Peyer's patch (tissue), 4 donors: ENCODE data around the gene MOB3A. TPM values are rescaled to one million over a fixed set of nuclear protein-coding genes. Genes with fewer than 3 reads are reported as not detected.

ENCODE experiments used
- DNase-seq, 3 donors: peaks; one replicate each; pipeline ENCODE4 v3.0.0-alpha.2; 2017 to 2019
- H3K27ac ChIP-seq, 4 donors: fragments of 200-600 bp; sonication (generic); one replicate each; pipeline ENCODE4 v1.5.1; 2016 to 2019
- H3K27me3 ChIP-seq, 2 donors: fragments of 200-600 bp; sonication (generic); one replicate each; pipeline ENCODE4 v1.5.1; 2019
- H3K36me3 ChIP-seq, 3 donors: fragments of 200-600 bp; sonication (generic); one replicate each; pipeline ENCODE4 v1.5.1; 2016 to 2019
- H3K4me1 ChIP-seq, 4 donors: fragments of 200-600 bp; sonication (generic); one replicate each; pipeline ENCODE4 v1.5.1; 2016 to 2019
- H3K4me3 ChIP-seq, 4 donors: fragments of 200-600 bp; sonication (generic); 1 replicate in 3 of 4; 2 replicates in 1 of 4; pipeline ENCODE4 v1.5.1; 2016 to 2019; ENCODE audit warnings: mild to moderate bottlenecking in 1 of 4
- H3K9me3 ChIP-seq, 4 donors: fragments of 200-600 bp; sonication (generic); one replicate each; pipeline ENCODE4 v1.5.1; 2016 to 2019; ENCODE audit warnings: mild to moderate bottlenecking in 1 of 4
- POLR2A ChIP-seq, 2 donors: fragments of 450-650 bp; IDR thresholded peaks; one replicate each; pipeline ENCODE4 v1.5.1; 2017; ENCODE audit warnings: antibody characterized with exemption in 2 of 2, mild to moderate bottlenecking in 2 of 2, moderate library complexity in 2 of 2
- total RNA-seq, 4 donors: library from RNA; depleted of rRNA; stranded (reverse); fragments of >200 nt; gene quantifications; one replicate each; pipeline ENCODE4 v1.1.0, GENCODE V29; 2016
- TF ChIP-seq, protein P1 (sequence below), 6 experiments: fragments of 450-650 bp in 4 of 6; fragments of 200-600 bp in 2 of 6; sonication (generic) in 1 of 6; IDR thresholded peaks; one replicate each; pipeline ENCODE4 v1.5.1; 2017 to 2019; ENCODE audit warnings: antibody characterized with exemption in 6 of 6, mild to moderate bottlenecking in 3 of 6, moderate library complexity in 1 of 6

Gene MOB3A
- total RNA-seq, 4 donors from 2014 or later = 32.6 to 55.3 (median 35.1) TPM

DNA sequence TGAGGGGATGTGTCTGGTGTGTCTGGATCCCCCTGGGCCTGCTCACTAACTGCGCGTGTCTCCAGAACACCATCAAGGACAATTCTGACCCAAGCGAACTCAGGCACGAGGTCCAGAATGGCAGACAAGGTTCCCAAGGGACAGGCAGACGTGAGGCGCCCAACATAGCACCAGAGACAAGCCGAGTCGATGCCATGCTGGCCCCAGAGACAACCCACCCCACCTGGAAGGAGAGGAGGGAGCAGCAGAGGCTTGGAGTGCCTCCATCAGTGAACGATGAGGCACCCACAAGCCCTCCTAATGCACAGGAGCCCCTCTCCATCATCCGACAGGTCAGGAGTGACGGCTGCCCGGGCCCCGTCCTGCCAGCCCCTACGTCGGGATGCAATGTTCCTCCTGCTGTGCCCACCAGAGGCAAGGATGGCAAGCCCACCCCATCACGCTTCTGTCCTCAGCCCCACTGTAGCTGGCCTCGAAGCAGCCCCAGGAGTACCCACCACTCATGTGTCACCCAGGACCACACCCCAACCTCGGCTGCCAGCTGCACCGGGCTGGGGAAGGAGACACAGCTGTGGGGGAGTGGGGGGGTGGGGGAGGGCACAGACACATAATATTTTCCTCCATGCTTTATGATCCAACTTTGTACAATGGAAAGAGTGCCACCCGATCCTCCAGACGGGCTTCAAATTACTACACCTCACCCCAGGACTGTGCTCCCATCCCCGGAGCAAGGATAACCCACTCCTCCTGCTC lies 43.4 kb upstream of the MOB3A start:
- no peak overlapping the region for H3K27ac ChIP-seq
- no peak for TF ChIP-seq POLR2A (IDR thresholded peaks at IDR 0.05)
- TF ChIP-seq, protein P1, sequence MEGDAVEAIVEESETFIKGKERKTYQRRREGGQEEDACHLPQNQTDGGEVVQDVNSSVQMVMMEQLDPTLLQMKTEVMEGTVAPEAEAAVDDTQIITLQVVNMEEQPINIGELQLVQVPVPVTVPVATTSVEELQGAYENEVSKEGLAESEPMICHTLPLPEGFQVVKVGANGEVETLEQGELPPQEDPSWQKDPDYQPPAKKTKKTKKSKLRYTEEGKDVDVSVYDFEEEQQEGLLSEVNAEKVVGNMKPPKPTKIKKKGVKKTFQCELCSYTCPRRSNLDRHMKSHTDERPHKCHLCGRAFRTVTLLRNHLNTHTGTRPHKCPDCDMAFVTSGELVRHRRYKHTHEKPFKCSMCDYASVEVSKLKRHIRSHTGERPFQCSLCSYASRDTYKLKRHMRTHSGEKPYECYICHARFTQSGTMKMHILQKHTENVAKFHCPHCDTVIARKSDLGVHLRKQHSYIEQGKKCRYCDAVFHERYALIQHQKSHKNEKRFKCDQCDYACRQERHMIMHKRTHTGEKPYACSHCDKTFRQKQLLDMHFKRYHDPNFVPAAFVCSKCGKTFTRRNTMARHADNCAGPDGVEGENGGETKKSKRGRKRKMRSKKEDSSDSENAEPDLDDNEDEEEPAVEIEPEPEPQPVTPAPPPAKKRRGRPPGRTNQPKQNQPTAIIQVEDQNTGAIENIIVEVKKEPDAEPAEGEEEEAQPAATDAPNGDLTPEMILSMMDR (IDR thresholded peaks at IDR 0.05) = no peak
- no peak overlapping the region for H3K4me3 ChIP-seq
- no peaks in the 10 kb centered on the region for H3K27me3 ChIP-seq
- H3K4me1 ChIP-seq = no peaks in the 10 kb centered on the region
- no peaks in the 10 kb centered on the region for H3K9me3 ChIP-seq
- DNase-seq = no peak
- H3K36me3 ChIP-seq = peaks cover 0 to 53% (median 0%) of the 10 kb centered on the region in 3 donors

DNA sequence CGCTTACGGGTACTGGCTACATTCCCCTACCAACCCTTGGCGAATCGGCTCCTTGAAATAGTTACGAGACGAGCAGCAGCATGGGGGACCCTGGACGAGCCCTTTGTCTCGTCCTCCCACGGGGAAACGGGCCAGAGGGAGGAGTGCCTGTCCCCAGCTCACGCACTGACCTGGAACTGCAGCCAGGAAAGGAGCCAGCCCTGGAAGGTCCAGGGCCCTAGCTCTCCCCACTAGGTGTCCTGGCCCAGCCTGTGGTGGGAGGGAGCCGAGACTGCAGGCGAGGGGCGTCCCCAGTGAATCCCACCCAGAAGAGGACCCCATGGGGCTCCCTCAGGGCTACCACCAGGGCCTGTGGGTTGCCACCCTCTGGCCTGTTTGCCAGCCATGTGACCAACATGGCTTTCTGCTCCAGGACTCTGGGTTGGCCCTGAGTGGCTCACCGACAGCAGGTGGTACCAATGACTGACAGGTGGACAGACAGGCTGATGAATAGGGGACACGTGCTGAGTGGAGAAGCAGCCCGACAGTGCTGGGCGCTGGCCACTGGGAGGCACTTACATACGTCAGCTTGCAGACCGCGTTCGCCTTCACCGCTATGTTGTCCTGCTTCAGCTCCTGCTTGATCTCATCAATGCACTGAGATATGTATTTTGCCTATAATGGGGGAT lies 42.1 kb upstream of the MOB3A start:
- TF ChIP-seq, protein P1 (IDR thresholded peaks at IDR 0.05) = no peak
- no peak for TF ChIP-seq POLR2A (IDR thresholded peaks at IDR 0.05)
- no peak overlapping the region for H3K27ac ChIP-seq
- no peak for DNase-seq
- no peak overlapping the region for H3K4me3 ChIP-seq
- no peaks in the 10 kb centered on the region for H3K9me3 ChIP-seq
- H3K4me1 ChIP-seq = no peaks in the 10 kb centered on the region
- peaks cover 0 to 56% (median 0%) of the 10 kb centered on the region in 3 donors for H3K36me3 ChIP-seq
- no peaks in the 10 kb centered on the region for H3K27me3 ChIP-seq

DNA sequence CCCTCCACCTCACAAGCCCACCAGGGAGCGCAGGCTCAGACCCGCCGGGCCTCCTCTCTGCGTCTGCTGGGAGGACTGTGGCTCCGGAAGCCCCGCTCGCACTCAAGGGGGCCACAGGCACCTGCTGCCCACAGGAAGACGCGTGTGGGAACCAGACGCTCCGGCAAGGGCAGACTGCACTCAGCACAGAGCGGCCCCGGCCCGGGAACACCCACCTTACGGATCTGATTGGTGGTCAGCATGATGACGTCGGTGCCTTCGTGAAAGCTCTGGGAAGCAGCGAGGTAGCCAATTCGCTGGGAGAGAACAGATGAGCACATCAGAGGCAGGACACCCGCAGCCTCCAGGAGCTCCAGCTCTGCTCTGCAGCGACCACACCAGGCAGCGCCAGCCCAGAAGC lies 40.7 kb upstream of the MOB3A start:
- Histone ChIP-seq H3K27me3 (no peaks in the 10 kb centered on the region), H3K9me3 (no peaks in the 10 kb centered on the region), H3K4me1 (no peaks in the 10 kb centered on the region), H3K27ac (no peak overlapping the region), H3K4me3 (no peak overlapping the region), H3K36me3 (peaks cover 0 to 67% (median 0%) of the 10 kb centered on the region in 3 donors)
- TF ChIP-seq, protein P1 (IDR thresholded peaks at IDR 0.05) = no peak
- TF ChIP-seq POLR2A (IDR thresholded peaks at IDR 0.05) = no peak
- DNase-seq = no peak

DNA sequence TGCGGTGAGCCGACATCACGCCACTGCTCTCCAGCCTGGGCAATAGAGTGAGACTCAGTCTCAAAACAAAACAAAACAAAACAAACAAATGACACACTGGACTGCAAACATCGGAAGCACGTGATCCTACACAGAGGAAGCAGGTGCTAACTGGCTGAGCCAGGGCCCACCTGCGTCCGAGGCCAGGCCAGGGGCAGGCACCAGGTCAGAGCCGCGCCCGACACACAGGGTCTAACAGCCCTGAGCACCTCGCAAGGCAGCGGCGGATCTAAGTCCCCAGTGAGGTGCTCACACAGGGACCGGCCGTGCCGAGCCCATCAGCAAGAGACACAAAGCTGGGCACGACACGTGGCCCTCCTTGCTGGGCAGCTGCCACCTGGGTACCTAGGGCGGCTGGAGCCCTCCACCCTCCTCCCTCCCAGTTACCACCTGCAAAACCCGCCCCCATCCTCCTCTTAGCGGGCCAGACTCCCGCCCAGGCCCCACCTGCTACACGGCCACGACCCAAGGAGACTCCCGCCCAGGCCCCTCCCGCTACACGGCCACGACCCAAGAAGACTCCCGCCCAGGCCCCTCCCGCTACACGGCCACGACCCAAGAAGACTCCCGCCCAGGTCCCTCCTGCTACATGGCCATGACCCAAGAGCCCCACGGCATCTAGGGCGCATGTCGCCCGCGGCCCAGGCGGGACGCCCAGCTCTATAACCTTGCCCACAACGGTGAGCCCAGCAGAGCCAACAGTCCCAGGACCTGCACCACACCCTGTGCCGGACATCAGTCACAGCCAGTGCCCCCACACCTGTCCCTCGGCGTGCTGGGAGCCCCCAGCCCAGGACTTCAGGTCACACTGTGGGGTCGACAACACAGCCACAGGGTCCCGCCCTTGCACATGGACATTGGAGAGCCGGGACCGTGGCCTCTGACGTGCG lies 39.6 kb upstream of the MOB3A start:
- Histone ChIP-seq H3K4me1 (no peaks in the 10 kb centered on the region), H3K27ac (no peak overlapping the region), H3K9me3 (no peaks in the 10 kb centered on the region), H3K4me3 (no peak overlapping the region), H3K27me3 (no peaks in the 10 kb centered on the region), H3K36me3 (peaks cover 0 to 71% (median 0%) of the 10 kb centered on the region in 3 donors)
- DNase-seq = no peak
- no peak for TF ChIP-seq POLR2A (IDR thresholded peaks at IDR 0.05)
- TF ChIP-seq, protein P1 (IDR thresholded peaks at IDR 0.05) = no peak

DNA sequence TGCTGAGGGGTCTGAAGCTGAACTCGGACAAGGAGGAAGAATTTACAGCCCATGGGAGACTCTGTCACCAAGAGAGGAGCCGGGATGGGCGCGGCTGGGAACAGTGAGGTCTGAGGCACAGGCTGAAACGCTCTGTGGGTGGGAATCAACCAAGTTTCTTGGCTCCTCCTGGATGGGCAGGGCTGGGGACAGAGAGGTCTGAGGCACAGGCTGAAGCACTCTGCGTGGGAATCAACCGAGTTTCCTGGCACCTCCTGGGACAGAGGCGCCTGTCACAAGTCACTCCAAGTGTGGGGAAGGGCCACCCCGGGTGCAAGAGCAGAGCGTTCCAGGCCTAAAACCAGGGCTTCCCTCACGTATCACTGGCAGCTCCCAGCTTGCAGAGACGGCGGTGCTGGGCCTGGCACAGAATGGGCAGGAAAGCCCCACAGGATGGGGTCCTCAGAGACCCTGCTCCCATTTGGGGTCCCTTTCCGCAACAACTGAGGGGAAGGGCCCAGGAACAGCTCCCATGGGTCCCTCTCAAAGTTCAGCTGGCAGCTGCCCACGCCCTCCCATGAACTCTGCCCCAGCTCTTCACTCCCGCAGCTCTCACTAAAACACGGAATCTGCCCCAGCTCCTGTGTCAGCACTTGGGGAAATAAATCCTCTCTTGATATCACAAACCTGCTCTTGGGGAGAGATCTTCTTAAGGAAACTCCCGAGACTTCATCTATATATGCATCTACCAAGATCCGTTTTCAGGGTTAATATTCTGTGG lies 36.8 kb upstream of the MOB3A start:
- H3K27ac ChIP-seq = no peak overlapping the region
- peaks cover 0 to 70% (median 0%) of the 10 kb centered on the region in 3 donors for H3K36me3 ChIP-seq
- DNase-seq = no peak
- no peaks in the 10 kb centered on the region for H3K9me3 ChIP-seq
- no peak overlapping the region for H3K4me3 ChIP-seq
- H3K27me3 ChIP-seq = no peaks in the 10 kb centered on the region
- TF ChIP-seq, protein P1 (IDR thresholded peaks at IDR 0.05) = no peak
- TF ChIP-seq POLR2A (IDR thresholded peaks at IDR 0.05) = no peak
- H3K4me1 ChIP-seq = no peaks in the 10 kb centered on the region
